ENCODE results near the gene FNDC3B. TPM values are rescaled to one million over a fixed set of nuclear protein-coding genes. Genes with fewer than 3 reads are reported as not detected.

FNDC3B gene
- total and polyA plus RNA-seq, 9 of the 15 experiments (the other 6 are each of a cell fraction or from before 2014, with no cell fraction given), result 7.0 to 35.8 (median 16.2) TPM

- TF ChIP-seq GABPA (tag; conservative IDR thresholded peaks at IDR 0.05; ENCODE audit: low read depth), result no peak
- no peak for TF ChIP-seq E2F4 (CRISPR knock-in tag; IDR thresholded peaks at IDR 0.05; ENCODE audit: low read depth)
- no peak for TF ChIP-seq KAT2B (IDR thresholded peaks at IDR 0.05; ENCODE audit: low read depth, low read length)
- no peak for TF ChIP-seq KLF13 (tag; IDR thresholded peaks at IDR 0.05; ENCODE audit: borderline replicate concordance, low read depth)
- no peak for TF ChIP-seq U2AF1 (optimal IDR thresholded peaks at IDR 0.05; ENCODE audit: low read depth, low read length)
- TF ChIP-seq CBFA2T2 (conservative IDR thresholded peaks at IDR 0.05), result no peak
- in situ Hi-C loops (cut with MboI), result no loop called here
- no peak overlapping the region for H3K4me2 ChIP-seq (ENCODE audit: insufficient read depth, low read length)
- H2AFZ ChIP-seq (ENCODE audit: low read depth, low read length), result no peak overlapping the region; the same call in 1 of the 2 replicates
- no peak overlapping the region for H3K9ac ChIP-seq (ENCODE audit: insufficient read depth in 1 of 2, low read depth in 2 of 2, low read length in 2 of 2)
- BruUV-seq (replicated peaks), result no TSS peak
- peaks cover 6 to 43% of the 10 kb centered on the region in 2 experiments for H3K4me1 ChIP-seq (replicated peaks in 1 of 2; ENCODE audit: control insufficient read depth in 2 of 2, insufficient read depth in 2 of 2, low read length in 2 of 2)
- no peak overlapping the region for H3K27ac ChIP-seq (ENCODE audit: extremely low read depth, low read depth, low read length)
- 56% methylated on average over 2 of the region's 2 CpGs for WGBS (ENCODE audit: insufficient coverage, low coverage, missing lambda C conversion rate)
- H3K9me1 ChIP-seq (ENCODE audit: control insufficient read depth, insufficient read depth, low read length), result no peaks in the 10 kb centered on the region
- ChIA-PET CTCF (ENCODE audit: low intra/inter-chr PET ratio) (no interaction called here), POLR2A (no interaction called here)
- no peaks in the 10 kb centered on the region for H4K20me1 ChIP-seq (replicated peaks; ENCODE audit: control insufficient read depth, insufficient read depth, low read length)
- H3K36me3 ChIP-seq (ENCODE audit: control insufficient read depth, insufficient read depth, low read length), result no peaks in the 10 kb centered on the region
- no peak overlapping the region for H3K4me3 ChIP-seq
- ATAC-seq (no peak), FAIRE-seq (no peak), DNase-seq (ENCODE audit: extremely low read depth in 1 of 4, low spot score in 3 of 4) (no peak)
- intact Hi-C loops (cut with micrococcal nuclease), result no loop called here
- no peaks in the 10 kb centered on the region; the same call in 1 of the 2 replicates for H3K9me3 ChIP-seq (replicated peaks; ENCODE audit: control insufficient read depth, insufficient read depth, low read depth, low read length)
- H3K79me2 ChIP-seq (ENCODE audit: control insufficient read depth, insufficient read depth, low read length), result no peaks in the 10 kb centered on the region; the same call in 2 of the 3 replicates
- H3K27me3 ChIP-seq (ENCODE audit: control insufficient read depth in 2 of 2, insufficient read depth in 2 of 2, low read length in 2 of 2), result no peaks in the 10 kb centered on the region
Measured at GRCh38 chr3:172033396-172033795, 6.0 kb upstream of the FNDC3B start.
